H1 (cell line): ENCODE data around the gene EPSTI1. TPM values are rescaled to one million over a fixed set of nuclear protein-coding genes. Genes with fewer than 3 reads are reported as not detected.

Experiments used
- CHD2 ChIP-seq: IDR thresholded peaks from 2 replicates; pipeline ENCODE4 v1.6.1; 2012; ENCODE audit warnings: low read length, improper control_type of control experiment
- CTCF ChIP-seq, 3 experiments: IDR thresholded peaks; 1 replicate in 2 of 3; 2 replicates in 1 of 3; pipeline versions ENCODE4 v1.5.1 to v1.6.1; 2011; ENCODE audit warnings: low read length in 3 of 3, mild to moderate bottlenecking in 3 of 3, inconsistent platforms in 2 of 3, low read depth in 1 of 3, moderate library complexity in 1 of 3; ENCODE audit not compliant: insufficient read depth in 1 of 3; ENCODE audit errors: control extremely low read depth in 1 of 3
- EZH2 ChIP-seq: fragments of 200-600 bp; sonication (generic); IDR thresholded peaks from 2 replicates; pipeline ENCODE4 v1.7.1; 2012; ENCODE audit warnings: low read depth, mild to moderate bottlenecking, moderate library complexity, low read length, inconsistent platforms; ENCODE audit not compliant: severe bottlenecking
- KDM1A ChIP-seq: fragments of 200-600, 300-600 bp; sonication (generic); IDR thresholded peaks from 2 replicates; pipeline ENCODE4 v1.7.1; 2016; ENCODE audit warnings: mild to moderate bottlenecking, low read length, borderline replicate concordance
- polyA plus RNA-seq, 7 experiments: library from polyadenylated mRNA; depleted of rRNA in 3 of 7; stranded (reverse) in 5 of 7; unstranded in 2 of 7; fragments of >200 nt in 5 of 7; fragments of 200-250 nt in 2 of 7; gene quantifications; 1 replicate in 5 of 7; 2 replicates in 1 of 7; 4 replicates in 1 of 7; pipeline versions ENCODE4 v1.2.1 to v1.2.3, GENCODE V29; 2011 to 2013; ENCODE audit warnings: missing spikeins in 2 of 7, mixed read lengths in 2 of 7
- total RNA-seq: library from RNA; stranded (reverse); fragmentation: NEBNext Ultra II Directional; extraction: Animal tissue kit (Norgen Biotek cat#: 25700); gene quantifications from 2 replicates; pipeline ENCODE4 v1.2.1, GENCODE V29; 2021
- TF ChIP-seq, protein P1 (sequence below): fragments of 300-600 bp; sonication (generic); IDR thresholded peaks from 2 replicates; pipeline ENCODE4 v1.7.1; 2012; ENCODE audit warnings: low read length, moderate library complexity, mild to moderate bottlenecking, inconsistent platforms; ENCODE audit not compliant: insufficient replicate concordance

The EPSTI1 gene
- total and polyA plus RNA-seq, 2 of the 8 experiments (the other 6 are each of a cell fraction or from before 2014, with no cell fraction given), result 0.23 to 0.37 TPM

DNA sequence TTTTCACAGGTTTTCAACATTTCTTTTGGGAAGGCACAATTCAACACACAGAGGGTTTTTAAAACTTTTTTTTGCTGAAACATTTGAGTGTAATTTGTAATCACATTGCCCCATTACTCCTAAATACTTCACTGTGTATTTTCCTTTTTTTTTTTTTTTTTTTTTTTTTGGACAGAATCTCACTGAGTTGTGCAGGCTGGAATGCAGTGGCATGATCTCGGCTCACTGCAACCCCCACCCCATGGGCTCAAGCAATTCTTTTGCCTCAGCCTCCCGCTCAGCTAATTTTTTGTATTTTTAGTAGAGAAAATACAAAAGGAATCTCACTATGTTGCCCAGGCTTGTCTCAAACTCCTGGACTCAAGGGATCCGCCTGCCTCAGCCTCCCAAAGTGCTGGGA lies 16.6 kb upstream of the EPSTI1 start (continued):
- TF ChIP-seq, protein P1, sequence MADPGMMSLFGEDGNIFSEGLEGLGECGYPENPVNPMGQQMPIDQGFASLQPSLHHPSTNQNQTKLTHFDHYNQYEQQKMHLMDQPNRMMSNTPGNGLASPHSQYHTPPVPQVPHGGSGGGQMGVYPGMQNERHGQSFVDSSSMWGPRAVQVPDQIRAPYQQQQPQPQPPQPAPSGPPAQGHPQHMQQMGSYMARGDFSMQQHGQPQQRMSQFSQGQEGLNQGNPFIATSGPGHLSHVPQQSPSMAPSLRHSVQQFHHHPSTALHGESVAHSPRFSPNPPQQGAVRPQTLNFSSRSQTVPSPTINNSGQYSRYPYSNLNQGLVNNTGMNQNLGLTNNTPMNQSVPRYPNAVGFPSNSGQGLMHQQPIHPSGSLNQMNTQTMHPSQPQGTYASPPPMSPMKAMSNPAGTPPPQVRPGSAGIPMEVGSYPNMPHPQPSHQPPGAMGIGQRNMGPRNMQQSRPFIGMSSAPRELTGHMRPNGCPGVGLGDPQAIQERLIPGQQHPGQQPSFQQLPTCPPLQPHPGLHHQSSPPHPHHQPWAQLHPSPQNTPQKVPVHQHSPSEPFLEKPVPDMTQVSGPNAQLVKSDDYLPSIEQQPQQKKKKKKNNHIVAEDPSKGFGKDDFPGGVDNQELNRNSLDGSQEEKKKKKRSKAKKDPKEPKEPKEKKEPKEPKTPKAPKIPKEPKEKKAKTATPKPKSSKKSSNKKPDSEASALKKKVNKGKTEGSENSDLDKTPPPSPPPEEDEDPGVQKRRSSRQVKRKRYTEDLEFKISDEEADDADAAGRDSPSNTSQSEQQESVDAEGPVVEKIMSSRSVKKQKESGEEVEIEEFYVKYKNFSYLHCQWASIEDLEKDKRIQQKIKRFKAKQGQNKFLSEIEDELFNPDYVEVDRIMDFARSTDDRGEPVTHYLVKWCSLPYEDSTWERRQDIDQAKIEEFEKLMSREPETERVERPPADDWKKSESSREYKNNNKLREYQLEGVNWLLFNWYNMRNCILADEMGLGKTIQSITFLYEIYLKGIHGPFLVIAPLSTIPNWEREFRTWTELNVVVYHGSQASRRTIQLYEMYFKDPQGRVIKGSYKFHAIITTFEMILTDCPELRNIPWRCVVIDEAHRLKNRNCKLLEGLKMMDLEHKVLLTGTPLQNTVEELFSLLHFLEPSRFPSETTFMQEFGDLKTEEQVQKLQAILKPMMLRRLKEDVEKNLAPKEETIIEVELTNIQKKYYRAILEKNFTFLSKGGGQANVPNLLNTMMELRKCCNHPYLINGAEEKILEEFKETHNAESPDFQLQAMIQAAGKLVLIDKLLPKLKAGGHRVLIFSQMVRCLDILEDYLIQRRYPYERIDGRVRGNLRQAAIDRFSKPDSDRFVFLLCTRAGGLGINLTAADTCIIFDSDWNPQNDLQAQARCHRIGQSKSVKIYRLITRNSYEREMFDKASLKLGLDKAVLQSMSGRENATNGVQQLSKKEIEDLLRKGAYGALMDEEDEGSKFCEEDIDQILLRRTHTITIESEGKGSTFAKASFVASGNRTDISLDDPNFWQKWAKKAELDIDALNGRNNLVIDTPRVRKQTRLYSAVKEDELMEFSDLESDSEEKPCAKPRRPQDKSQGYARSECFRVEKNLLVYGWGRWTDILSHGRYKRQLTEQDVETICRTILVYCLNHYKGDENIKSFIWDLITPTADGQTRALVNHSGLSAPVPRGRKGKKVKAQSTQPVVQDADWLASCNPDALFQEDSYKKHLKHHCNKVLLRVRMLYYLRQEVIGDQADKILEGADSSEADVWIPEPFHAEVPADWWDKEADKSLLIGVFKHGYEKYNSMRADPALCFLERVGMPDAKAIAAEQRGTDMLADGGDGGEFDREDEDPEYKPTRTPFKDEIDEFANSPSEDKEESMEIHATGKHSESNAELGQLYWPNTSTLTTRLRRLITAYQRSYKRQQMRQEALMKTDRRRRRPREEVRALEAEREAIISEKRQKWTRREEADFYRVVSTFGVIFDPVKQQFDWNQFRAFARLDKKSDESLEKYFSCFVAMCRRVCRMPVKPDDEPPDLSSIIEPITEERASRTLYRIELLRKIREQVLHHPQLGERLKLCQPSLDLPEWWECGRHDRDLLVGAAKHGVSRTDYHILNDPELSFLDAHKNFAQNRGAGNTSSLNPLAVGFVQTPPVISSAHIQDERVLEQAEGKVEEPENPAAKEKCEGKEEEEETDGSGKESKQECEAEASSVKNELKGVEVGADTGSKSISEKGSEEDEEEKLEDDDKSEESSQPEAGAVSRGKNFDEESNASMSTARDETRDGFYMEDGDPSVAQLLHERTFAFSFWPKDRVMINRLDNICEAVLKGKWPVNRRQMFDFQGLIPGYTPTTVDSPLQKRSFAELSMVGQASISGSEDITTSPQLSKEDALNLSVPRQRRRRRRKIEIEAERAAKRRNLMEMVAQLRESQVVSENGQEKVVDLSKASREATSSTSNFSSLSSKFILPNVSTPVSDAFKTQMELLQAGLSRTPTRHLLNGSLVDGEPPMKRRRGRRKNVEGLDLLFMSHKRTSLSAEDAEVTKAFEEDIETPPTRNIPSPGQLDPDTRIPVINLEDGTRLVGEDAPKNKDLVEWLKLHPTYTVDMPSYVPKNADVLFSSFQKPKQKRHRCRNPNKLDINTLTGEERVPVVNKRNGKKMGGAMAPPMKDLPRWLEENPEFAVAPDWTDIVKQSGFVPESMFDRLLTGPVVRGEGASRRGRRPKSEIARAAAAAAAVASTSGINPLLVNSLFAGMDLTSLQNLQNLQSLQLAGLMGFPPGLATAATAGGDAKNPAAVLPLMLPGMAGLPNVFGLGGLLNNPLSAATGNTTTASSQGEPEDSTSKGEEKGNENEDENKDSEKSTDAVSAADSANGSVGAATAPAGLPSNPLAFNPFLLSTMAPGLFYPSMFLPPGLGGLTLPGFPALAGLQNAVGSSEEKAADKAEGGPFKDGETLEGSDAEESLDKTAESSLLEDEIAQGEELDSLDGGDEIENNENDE, result no peak
- TF ChIP-seq EZH2 (no peak), CHD2 (no peak), CTCF (IDR thresholded peaks at IDR 0.05; ENCODE audit: control extremely low read depth in 1 of 3, insufficient read depth in 1 of 3, low read depth in 1 of 3, low read length in 3 of 3) (no peak), KDM1A (no peak)
